COLO668 (cell line): Measurements from ENCODE around the gene SNU13.
"Not testable (repeated sequence)": the region's sequence is repeated elsewhere in the genome, so short reads cannot be mapped to it uniquely, and the experiment has no call there.

Experiments used
- DNase-seq: peaks from one replicate; lab custom pipeline; 2025; ENCODE audit not compliant: unreplicated experiment; lab: John Stamatoyannopoulos, UW

The SNU13 gene

GRCh38 chr22:41682033-41682807 lies 6.4 kb downstream of the SNU13 start:
- no peak for DNase-seq

- no peak for DNase-seq
Observed at GRCh38 chr22:41681616-41682015, 7.1 kb downstream of the SNU13 start.

- DNase-seq: no peak
Observed at GRCh38 chr22:41676134-41676533, 12.5 kb downstream of the SNU13 start.

- no peak for DNase-seq
Observed at GRCh38 chr22:41674846-41675340, 13.8 kb downstream of the SNU13 start.

GRCh38 chr22:41672780-41673509 lies 15.7 kb downstream of the SNU13 start:
- no peak for DNase-seq

GRCh38 chr22:41672096-41672495 lies 16.6 kb downstream of the SNU13 start:
- not testable (repeated sequence) for DNase-seq

- DNase-seq: no peak
Observed at GRCh38 chr22:41668971-41669911, 19.4 kb downstream of the SNU13 start.

- DNase-seq: no peak
Observed at GRCh38 chr22:41664951-41665350, 23.7 kb downstream of the SNU13 start.

GRCh38 chr22:41664490-41664889 lies 24.2 kb downstream of the SNU13 start:
- DNase-seq: no peak

GRCh38 chr22:41663594-41663993 lies 25.1 kb downstream of the SNU13 start:
- not testable (repeated sequence) for DNase-seq

- DNase-seq: no peak
Observed at GRCh38 chr22:41661713-41662112, 27.0 kb downstream of the SNU13 start.

- DNase-seq: no peak
Observed at GRCh38 chr22:41661088-41661487, 27.6 kb downstream of the SNU13 start.

- DNase-seq: no peak
Observed at GRCh38 chr22:41660416-41660815, 28.3 kb downstream of the SNU13 start.

GRCh38 chr22:41659941-41660340 lies 28.7 kb downstream of the SNU13 start:
- DNase-seq: no peak

- no peak for DNase-seq
Observed at GRCh38 chr22:41658869-41659268, 29.8 kb downstream of the SNU13 start.

GRCh38 chr22:41657709-41658108 lies 31.0 kb downstream of the SNU13 start:
- DNase-seq: no peak

GRCh38 chr22:41656556-41656955 lies 32.1 kb downstream of the SNU13 start:
- DNase-seq: no peak

- no peak for DNase-seq
Observed at GRCh38 chr22:41654322-41654721, 34.3 kb downstream of the SNU13 start.

GRCh38 chr22:41650821-41651220 lies 37.8 kb downstream of the SNU13 start:
- no peak for DNase-seq

- no peak for DNase-seq
Observed at GRCh38 chr22:41650229-41650628, 38.4 kb downstream of the SNU13 start.

GRCh38 chr22:41648432-41648831 lies 40.2 kb downstream of the SNU13 start:
- no peak for DNase-seq
